Astrocyte (in vitro differentiated cells and primary cell): ENCODE data around the gene PACRG.

Experiments
- EZH2 ChIP-seq: IDR thresholded peaks from 2 replicates; pipeline ENCODE4 v1.6.1; 2012; ENCODE audit warnings: mild to moderate bottlenecking, low read length, inconsistent platforms; ENCODE audit not compliant: insufficient read depth
- TF ChIP-seq, protein P1 (sequence below): IDR thresholded peaks from 2 replicates; pipeline ENCODE4 v1.5.1; 2011; ENCODE audit warnings: low read depth, mild to moderate bottlenecking, inconsistent platforms, low read length, moderate library complexity; ENCODE audit not compliant: insufficient read depth

DNA sequence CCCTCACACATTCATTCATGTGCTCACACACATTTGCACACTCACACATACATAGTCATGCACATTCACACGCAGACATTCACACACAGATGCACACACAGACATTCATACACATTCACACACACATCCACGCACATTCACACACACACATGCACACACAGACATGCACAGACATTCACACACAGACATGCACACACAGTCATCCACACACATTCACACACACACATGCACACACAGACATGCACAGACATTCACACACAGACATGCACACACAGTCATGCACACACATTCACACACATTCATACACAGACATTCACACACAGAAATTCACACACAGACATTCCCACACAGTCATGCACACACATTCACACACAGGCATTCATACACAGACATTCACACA is 147.3 kb downstream of the PACRG start:
- TF ChIP-seq, protein P1, sequence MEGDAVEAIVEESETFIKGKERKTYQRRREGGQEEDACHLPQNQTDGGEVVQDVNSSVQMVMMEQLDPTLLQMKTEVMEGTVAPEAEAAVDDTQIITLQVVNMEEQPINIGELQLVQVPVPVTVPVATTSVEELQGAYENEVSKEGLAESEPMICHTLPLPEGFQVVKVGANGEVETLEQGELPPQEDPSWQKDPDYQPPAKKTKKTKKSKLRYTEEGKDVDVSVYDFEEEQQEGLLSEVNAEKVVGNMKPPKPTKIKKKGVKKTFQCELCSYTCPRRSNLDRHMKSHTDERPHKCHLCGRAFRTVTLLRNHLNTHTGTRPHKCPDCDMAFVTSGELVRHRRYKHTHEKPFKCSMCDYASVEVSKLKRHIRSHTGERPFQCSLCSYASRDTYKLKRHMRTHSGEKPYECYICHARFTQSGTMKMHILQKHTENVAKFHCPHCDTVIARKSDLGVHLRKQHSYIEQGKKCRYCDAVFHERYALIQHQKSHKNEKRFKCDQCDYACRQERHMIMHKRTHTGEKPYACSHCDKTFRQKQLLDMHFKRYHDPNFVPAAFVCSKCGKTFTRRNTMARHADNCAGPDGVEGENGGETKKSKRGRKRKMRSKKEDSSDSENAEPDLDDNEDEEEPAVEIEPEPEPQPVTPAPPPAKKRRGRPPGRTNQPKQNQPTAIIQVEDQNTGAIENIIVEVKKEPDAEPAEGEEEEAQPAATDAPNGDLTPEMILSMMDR: no peak
- TF ChIP-seq EZH2: no peak
